GM19455 (cell line): ENCODE measurements around the gene ZSWIM8.
"Not testable (repeated sequence)": the region's sequence is repeated elsewhere in the genome, so short reads cannot be mapped to it uniquely, and the experiment has no call there.

Experiments used
- ATAC-seq: cut with Tn5 transposase; IDR thresholded peaks from one replicate; pipeline ENCODE4 v1.9.1; 2021; ENCODE audit not compliant: unreplicated experiment

Gene ZSWIM8, protein sequence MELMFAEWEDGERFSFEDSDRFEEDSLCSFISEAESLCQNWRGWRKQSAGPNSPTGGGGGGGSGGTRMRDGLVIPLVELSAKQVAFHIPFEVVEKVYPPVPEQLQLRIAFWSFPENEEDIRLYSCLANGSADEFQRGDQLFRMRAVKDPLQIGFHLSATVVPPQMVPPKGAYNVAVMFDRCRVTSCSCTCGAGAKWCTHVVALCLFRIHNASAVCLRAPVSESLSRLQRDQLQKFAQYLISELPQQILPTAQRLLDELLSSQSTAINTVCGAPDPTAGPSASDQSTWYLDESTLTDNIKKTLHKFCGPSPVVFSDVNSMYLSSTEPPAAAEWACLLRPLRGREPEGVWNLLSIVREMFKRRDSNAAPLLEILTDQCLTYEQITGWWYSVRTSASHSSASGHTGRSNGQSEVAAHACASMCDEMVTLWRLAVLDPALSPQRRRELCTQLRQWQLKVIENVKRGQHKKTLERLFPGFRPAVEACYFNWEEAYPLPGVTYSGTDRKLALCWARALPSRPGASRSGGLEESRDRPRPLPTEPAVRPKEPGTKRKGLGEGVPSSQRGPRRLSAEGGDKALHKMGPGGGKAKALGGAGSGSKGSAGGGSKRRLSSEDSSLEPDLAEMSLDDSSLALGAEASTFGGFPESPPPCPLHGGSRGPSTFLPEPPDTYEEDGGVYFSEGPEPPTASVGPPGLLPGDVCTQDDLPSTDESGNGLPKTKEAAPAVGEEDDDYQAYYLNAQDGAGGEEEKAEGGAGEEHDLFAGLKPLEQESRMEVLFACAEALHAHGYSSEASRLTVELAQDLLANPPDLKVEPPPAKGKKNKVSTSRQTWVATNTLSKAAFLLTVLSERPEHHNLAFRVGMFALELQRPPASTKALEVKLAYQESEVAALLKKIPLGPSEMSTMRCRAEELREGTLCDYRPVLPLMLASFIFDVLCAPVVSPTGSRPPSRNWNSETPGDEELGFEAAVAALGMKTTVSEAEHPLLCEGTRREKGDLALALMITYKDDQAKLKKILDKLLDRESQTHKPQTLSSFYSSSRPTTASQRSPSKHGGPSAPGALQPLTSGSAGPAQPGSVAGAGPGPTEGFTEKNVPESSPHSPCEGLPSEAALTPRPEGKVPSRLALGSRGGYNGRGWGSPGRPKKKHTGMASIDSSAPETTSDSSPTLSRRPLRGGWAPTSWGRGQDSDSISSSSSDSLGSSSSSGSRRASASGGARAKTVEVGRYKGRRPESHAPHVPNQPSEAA (N-terminal part only)

DNA sequence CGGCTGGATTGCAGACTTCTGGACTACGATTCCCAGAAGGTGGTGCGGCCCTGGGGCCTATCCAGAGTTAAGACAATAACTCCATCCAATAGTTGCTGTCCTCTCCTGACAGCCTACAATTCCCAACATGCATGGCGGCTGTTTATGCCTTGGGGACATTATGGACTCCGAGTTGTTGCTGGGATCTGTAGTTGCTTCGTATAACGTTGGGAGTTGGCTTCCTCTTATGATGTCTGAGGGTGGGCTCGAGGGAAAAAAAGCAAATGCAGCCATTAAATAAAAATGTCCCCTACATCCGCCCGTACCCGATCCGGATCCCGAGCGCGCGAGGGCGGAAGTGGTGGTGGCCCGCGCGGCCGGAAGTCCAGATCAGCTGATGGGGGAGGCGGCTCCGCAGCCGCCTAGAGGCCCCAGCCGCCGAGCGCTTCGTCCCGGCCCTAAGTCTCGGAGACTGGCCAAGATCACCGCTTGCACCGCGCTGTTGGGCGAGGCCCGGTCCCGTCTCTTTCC, at the start of gene ZSWIM8:
ZSWIM8 (plus strand) TSS at position 396 of the 510 bp plus-strand sequence. CDS start 273 bp downstream, outside the sequence.
- peak; percentile 67 for ATAC-seq

DNA sequence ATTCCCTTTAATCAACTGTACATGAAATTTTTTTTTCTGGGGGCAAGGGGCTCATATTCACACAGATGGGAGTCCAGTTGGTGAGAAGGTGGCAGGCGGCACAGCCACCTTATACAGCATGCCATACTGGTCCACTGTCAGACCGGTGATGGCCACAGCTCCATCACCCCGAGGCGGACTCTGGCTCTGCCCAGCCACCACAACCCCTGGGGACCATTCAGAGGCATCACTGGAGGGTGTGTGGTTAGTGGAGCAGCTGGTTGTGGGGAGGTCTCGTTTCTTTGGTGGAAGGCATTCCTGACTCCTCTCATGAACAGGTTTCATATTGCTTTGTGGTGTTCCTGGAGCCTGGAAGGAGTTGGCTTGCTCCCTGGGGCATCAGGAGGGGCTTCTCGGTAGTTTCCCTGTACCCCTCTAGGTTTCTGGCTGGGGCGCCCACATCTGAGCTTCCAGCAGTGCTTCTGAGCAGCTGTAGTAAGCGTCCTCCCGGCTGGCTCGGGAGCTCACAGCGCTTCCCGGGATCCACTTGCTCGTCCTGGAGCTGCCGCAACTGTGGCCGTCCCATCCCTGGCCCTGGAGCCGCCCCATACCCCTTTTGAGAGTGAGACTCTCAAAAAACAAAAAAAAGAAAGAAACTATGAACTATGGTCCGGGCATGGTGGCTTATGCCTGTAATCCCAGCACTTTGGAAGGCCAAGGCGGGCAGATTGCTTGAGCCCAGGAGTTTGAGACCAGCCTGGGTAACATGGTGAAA, 44.7 kb upstream of the ZSWIM8 start:
- ATAC-seq = not testable (repeated sequence)

DNA sequence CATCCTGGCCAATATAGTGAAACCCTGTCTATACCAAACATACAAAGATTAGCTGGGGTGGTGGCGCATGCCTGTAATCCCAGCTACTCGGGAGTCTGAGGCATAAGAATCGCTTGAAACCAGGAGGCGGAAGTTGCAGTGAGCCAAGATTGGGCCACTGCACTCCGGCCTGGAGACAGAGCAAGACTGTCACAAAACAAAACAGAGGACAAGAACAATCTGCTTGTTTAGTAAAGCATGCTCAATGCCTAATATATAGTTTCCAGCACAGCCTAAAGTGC, 43.0 kb upstream of the ZSWIM8 start:
- no peak for ATAC-seq

DNA sequence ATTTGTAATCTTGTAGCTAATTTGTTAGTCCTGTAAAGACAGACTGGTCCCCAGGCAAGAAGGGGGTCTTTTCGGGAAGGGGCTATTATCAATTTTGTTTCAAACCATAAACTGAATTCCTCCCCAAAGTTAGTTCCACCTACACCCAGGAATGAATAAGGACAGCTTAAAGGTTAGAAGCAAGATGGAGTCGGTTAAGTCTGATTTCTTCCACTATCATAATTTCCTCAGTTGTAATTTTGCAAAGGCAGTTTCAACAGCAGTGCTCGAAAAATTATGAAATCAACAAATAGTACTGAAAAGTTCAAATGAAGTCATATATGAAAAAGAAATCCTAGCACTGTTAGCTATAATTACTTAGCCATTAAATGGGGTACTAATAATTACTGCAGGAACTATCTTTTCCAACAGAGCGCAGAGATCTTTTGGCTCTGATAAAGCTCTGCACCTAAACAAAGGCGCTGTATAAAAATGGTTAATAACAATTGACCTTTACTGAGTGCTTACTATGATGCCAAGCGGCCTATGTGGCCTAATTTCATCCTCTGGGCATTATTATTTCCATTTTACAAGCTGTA, 42.0 kb upstream of the ZSWIM8 start:
- ATAC-seq = no peak

DNA sequence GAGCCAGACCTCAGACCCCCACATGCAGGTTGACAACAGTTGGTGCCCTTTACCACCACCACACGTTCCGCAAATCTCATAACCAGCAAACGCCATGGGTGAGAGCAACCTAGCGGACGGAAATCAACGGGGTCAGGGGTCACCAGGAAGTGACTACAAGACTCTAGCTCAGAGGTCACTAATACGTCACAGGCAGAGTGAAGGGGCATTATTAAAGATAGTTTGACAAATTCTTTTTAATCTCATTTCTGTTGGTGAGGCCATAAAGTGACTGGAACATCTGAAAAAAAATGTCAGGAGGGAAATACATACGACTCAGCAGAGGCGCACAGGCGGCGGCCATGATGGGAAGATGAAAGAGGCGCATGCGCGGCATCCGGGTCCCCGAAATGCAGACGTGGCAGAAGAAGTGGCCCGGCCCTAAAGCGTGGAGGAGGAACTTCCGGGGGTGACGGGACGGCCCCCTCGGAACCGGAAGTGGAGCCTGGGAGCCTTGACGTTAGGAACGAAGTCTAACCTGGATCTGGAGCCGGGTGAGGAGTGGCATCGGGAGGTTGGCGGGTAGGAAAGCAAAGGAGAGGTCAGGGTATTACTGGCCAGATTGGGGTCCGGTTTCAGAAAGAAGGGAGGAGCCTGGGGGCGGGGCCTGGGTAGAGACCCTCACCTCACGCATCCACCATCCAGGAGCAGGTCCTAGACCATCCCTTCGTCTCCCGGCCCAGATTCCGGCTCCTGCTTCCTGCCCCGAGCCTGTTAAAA, 41.3 kb upstream of the ZSWIM8 start, which contains the start of gene SEC24C:
SEC24C (plus strand) TSS at position 468 of the 759 bp plus-strand sequence. CDS start 2,461 bp downstream, outside the sequence.
- ATAC-seq = peak; percentile 75

DNA sequence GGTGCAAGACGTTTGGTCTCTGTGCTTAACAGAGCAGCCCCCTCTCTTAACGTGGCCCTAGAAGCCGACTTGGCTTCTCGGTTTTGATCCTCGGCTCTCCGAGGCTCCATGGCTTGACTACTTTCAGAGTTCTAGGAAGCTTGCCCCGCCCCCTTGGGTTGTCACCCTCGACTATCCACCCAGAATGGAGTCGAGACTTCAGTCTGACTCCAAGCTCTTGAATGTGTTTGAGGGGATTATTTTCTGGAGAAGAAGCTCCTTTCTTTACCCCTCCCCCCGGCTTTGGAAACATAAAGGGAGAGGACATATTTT, 40.8 kb upstream of the ZSWIM8 start:
- ATAC-seq = peak; percentile 40

DNA sequence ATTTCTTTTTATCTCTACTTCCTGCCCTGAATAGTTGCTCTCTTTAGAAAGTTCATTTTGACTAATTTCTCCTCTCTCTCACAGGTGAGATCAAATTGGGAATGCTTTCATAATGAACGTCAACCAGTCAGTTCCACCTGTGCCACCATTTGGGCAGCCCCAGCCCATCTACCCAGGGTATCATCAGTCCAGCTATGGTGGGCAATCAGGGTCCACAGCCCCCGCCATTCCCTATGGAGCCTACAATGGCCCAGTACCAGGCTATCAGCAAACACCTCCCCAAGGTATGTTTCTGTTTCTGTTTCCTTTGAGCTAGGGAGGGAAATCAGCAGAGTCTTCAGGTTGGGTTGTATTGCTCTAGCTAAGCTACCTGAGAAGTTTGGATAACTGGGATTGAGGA, 38.7 kb upstream of the ZSWIM8 start:
- no peak for ATAC-seq

DNA sequence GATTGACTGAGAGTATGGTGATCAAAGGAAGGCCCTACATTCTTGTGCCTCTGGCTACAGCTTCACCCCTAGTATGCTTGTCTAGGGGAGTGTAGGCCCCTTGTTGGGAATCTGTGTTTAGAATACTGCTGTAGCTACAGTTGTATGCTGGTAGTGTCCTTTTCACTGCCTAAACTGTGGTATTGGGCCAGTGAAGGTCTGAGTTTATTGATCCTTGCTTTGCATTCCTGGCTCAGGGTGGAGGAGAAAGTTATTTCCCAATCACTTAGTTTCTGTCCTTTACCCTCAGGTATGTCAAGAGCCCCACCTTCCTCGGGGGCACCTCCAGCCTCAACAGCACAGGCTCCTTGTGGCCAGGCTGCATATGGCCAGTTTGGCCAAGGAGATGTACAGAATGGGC, 34.6 kb upstream of the ZSWIM8 start:
- no peak for ATAC-seq

DNA sequence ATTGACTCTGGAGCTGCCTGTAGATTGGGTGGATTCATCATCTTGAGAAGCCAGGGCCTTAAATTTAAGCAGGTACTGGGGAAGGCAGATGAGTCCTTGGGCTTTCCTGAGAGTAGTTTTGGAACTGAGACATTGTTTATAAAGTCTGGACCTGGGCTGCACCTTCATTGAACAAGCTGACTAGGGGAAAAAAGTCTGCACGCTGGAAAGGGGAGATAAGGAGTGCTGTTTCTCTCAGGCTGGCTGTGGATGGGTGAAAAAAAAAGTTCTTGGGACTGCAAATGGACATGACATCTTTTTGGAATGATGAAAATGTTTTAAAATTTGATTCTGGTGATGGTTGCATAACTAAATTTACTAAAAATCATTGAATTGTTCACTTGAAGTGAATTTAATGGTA, 29.2 kb upstream of the ZSWIM8 start:
- ATAC-seq = no peak

DNA sequence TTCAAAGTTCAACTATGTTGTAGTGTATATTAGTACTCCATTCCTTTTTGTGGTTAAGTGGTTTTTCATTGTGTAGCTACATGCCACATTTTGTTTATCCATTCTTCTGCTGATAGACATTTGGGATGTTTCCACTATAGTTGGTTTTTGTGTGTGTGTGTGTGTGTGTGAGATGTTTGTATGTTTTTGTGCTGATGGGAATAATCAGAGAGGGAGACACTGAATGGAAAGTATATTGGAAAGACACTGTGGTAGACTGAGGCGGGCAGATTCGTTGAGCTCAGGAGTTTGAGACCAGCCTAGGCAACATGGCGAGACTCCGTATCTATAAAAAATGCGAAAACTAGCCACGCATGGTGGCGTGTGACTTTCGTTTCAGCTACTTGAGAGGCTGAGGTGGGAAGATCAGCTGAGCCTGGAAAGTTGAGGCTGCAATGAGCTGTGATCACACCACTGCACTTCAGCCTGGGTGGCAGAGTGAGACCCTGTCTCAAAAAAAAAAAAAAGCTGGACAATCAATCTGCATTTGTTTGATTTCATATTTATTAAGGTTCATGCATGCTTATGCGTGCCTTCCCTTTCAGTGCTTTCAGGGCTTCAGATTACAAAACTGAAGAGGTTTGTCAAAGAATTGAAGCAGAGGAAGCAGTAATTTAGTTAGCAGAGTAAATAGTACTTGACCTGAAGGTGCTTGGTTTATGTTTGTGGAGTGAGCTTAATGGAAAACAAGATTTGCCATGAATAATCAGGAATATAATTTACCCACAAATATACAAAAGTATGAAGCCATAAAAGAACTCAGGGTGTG, 26.5 kb upstream of the ZSWIM8 start:
- ATAC-seq = no peak

DNA sequence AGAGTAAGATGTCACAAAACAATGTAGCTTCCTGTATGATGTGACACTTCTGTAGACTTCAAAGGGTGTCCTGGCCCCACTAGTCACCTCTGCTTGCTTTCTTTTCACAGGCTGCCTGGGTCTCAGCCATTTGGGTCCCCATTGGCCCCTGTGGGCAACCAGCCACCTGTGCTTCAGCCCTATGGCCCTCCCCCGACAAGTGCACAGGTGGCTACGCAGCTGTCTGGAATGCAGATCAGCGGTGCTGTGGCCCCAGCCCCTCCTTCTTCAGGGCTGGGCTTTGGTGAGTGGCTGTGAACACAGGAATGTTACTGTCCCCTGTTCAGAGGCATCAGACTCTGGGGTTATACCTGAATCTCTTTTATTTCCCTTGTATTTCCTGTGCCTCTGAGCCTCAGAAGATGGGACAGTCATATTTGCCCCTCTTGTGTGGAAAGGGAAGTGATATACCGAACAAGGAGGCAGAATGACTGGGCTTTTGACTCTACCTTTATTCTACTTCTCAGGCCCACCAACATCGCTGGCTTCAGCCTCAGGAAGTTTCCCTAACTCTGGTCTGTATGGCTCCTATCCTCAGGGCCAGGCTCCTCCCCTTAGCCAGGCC, 25.8 kb upstream of the ZSWIM8 start:
- ATAC-seq = no peak

DNA sequence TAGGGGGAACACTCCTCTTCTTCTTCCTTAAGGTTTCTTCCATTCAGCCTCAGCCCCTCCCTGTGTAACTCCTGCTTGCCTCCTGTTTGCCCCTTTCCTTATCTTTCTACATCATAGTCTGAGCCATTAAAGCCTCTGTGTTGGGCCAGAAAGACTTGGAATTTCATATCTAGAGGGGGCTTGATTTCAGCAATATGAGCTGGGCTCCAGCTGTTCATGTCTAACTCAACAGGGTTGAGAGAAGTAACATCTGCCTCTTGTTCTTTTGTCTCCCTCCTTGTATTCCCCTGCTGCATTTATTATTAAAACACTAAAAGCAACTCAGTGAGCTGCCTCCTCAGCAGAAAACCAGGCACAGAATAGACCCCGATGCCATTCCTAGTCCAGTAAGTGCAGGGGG, 23.6 kb upstream of the ZSWIM8 start:
- ATAC-seq = no peak

DNA sequence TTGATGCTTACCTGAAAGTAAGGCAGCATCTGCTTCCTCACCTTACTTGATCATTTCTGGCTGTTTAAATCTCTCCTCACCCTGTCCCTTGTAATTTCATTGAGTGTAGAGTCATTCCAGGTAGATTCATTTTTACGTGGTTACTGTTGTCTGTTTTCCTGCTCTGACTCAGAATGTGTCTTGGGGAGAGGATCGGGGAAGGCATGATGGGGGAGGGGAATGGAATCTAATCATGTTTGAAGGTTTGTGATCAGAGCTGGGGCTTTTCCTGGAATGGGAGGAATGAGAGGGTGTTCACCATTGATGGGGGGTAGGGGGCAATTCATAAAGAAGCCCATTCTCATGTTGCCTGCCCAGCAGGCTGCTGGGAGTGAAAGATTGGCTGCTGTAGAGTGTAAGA, 22.5 kb upstream of the ZSWIM8 start:
- no peak for ATAC-seq

DNA sequence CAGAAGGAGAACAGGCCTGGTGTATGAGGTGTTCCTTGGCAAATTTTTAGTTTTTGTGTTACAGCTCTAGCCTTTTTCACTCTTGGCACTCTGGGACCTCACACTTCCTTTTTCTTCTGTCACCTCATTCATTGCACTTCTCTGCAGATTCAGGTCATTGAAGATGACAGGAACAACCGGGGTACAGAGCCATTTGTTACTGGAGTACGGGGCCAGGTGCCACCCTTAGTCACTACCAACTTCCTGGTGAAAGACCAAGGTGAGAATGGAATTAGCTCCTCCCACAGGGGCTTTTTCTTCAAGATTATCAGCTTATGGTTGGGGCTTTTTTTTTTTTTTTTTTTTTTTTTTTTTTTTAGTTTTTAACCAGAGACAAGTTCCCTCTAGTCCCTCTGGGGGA, 22.1 kb upstream of the ZSWIM8 start:
- ATAC-seq = no peak

DNA sequence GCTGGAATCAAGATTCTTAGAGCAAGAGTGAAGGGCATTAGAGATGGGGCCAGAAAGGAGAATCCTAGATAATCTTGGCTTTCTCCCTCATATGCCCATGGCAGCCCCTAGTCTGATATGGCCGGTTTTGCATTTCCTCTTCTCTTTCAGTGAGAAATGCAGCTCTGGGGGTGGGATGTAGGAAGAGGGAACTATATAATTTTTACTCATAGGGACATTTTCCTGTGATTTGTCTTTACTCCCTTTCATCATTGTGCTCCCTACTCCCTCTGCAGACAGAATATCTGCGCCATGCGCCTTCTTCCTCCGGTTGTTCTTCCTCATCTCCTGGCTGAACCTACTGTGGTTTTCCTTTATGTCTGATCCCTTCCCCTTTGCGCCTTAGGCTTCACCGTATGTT, 20.3 kb upstream of the ZSWIM8 start:
- ATAC-seq = no peak

DNA sequence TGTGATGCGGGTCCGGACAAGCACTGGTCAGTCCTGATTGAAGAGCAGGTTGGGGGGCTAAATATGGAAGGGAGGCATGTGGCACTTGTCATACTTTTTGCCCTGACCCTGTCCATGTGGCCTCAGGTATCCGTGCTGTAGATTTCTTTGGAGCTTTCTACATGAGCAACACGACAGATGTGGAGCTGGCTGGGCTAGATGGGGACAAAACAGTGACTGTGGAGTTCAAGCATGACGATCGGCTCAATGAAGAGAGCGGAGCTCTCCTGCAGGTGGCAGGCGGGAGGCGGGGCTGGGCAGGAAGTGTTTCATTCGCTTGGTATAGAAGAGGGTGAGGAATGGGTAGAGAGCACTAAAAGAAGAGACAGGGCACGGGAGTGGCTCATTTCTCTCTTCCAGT, 16.5 kb upstream of the ZSWIM8 start:
- ATAC-seq = no peak

DNA sequence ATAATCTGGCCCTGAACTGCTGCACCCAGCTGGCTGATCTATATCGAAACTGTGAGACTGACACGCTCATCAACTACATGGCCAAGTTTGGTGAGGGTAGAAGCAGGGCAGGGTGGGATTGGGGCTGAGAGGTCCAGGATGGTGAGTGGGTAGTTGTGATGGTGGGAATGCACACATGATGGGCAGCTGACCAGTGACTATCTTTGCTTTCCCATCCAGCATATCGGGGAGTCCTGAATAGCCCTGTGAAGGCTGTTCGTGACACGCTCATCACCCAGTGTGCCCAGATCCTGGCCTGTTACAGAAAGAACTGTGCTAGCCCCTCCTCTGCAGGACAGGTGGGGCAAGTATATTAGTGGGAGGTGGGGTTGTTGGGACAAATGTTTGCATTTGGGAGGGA, 16.0 kb upstream of the ZSWIM8 start:
- no peak for ATAC-seq

DNA sequence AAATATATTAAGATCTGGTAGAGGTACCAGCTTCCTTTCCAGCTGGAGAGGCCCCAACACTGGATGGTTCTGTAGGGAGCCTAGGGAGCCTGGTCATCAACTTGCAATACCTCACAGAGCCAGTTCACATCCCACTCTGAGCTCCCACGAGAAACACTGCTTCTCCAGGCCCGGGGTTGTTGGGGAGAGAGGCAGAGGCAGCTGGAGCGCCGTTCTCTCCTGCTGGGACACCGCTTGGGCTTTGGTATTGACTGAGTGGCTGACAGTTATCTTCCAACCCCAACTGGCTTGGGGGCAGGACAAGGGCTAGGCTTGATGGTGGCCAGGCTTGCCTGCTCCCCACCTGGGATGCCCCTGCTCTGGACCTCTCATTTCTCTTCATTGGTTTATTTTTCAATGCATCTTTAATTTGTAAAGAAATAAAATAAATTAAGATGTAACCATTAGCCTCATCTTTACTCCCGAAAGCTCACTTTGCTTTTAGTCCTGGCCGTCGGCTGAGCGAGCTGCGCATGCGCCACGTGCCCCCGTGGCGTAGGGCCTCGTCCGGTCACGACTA, 13.6 kb upstream of the ZSWIM8 start:
- peak; percentile 52 for ATAC-seq
